Fibroblast of mammary gland (primary cell): Measurements from ENCODE around the gene CLSTN2.
A peak's percentile ranks its signal among the peaks of the same experiment; 100 is the strongest.

Source experiments
- DNase-seq: peaks from one replicate; pipeline ENCODE4 v3.0.0-alpha.2; 2010; ENCODE audit warnings: low read depth
- H3K4me3 ChIP-seq: 2 replicates; pipeline ENCODE4 v1.5.1; 2011; ENCODE audit warnings: low read depth, mild to moderate bottlenecking, low read length, moderate library complexity; ENCODE audit not compliant: control insufficient read depth
- CTCF ChIP-seq: conservative IDR thresholded peaks from 2 replicates; pipeline ENCODE4 v1.5.1; 2011; ENCODE audit warnings: low read depth, low read length, inconsistent platforms; ENCODE audit not compliant: control insufficient read depth, insufficient read depth

Gene CLSTN2

GRCh38 chr3:140216249-140216648 lies 281.3 kb downstream of the CLSTN2 start:
- no peak overlapping the region for H3K4me3 ChIP-seq
- DNase-seq, result peak; percentile 17
- peak; percentile 68 for TF ChIP-seq CTCF

GRCh38 chr3:140219291-140219690 lies 284.3 kb downstream of the CLSTN2 start:
- no peak for TF ChIP-seq CTCF

GRCh38 chr3:140219923-140220452 lies 285.0 kb downstream of the CLSTN2 start:
- no peak for DNase-seq
- TF ChIP-seq CTCF, result peak; percentile 22
- no peak overlapping the region for H3K4me3 ChIP-seq

More at GRCh38 chr3:140219291-140219690, 284.3 kb downstream of the CLSTN2 start:
- no peak overlapping the region for H3K4me3 ChIP-seq
- no peak for DNase-seq

- TF ChIP-seq CTCF, result no peak
- no peak overlapping the region for H3K4me3 ChIP-seq
- no peak for DNase-seq
Measured at GRCh38 chr3:140223197-140223596, 288.2 kb downstream of the CLSTN2 start.

GRCh38 chr3:140223631-140224030 lies 288.6 kb downstream of the CLSTN2 start:
- H3K4me3 ChIP-seq, result no peak overlapping the region
- TF ChIP-seq CTCF, result no peak
- peak; percentile 43 for DNase-seq

- DNase-seq, result no peak
- no peak for TF ChIP-seq CTCF
- no peak overlapping the region for H3K4me3 ChIP-seq
Measured at GRCh38 chr3:140224307-140224706, 289.3 kb downstream of the CLSTN2 start.

GRCh38 chr3:140225996-140226395 lies 291.0 kb downstream of the CLSTN2 start:
- no peak overlapping the region for H3K4me3 ChIP-seq
- no peak for TF ChIP-seq CTCF
- DNase-seq, result no peak
